HG03095 (cell line): ENCODE data around the gene ARHGAP29.
"Not testable (repeated sequence)": the region's sequence is repeated elsewhere in the genome, so short reads cannot be mapped to it uniquely, and the experiment has no call there.

Source experiments
- ATAC-seq: cut with Tn5 transposase; IDR thresholded peaks from one replicate; pipeline ENCODE4 v1.9.1; 2021; ENCODE audit warnings: moderate library complexity; ENCODE audit not compliant: unreplicated experiment

Gene ARHGAP29

GRCh38 chr1:94182191-94182590 lies 55.2 kb downstream of the ARHGAP29 start:
- ATAC-seq, result no peak

GRCh38 chr1:94180650-94181049 lies 56.7 kb downstream of the ARHGAP29 start:
- ATAC-seq, result no peak

- no peak for ATAC-seq
Measured at GRCh38 chr1:94178901-94179300, 58.5 kb downstream of the ARHGAP29 start.

- no peak for ATAC-seq
Measured at GRCh38 chr1:94169126-94169525, 68.3 kb downstream of the ARHGAP29 start.

GRCh38 chr1:94165843-94166242 lies 71.5 kb downstream of the ARHGAP29 start:
- ATAC-seq, result no peak

GRCh38 chr1:94164885-94165284 lies 72.5 kb downstream of the ARHGAP29 start:
- ATAC-seq, result not testable (repeated sequence)

- not testable (repeated sequence) for ATAC-seq
Measured at GRCh38 chr1:94164121-94164520, 73.3 kb downstream of the ARHGAP29 start.

GRCh38 chr1:94163249-94163648 lies 74.1 kb downstream of the ARHGAP29 start:
- not testable (repeated sequence) for ATAC-seq

- ATAC-seq, result no peak
Measured at GRCh38 chr1:94160811-94161210, 76.6 kb downstream of the ARHGAP29 start.

- no peak for ATAC-seq
Measured at GRCh38 chr1:94156096-94156625, 81.2 kb downstream of the ARHGAP29 start.

GRCh38 chr1:94154989-94155388 lies 82.4 kb downstream of the ARHGAP29 start:
- no peak for ATAC-seq

GRCh38 chr1:94153133-94153532 lies 84.3 kb downstream of the ARHGAP29 start:
- no peak for ATAC-seq

- ATAC-seq, result not testable (repeated sequence)
Measured at GRCh38 chr1:94149166-94149565, 88.2 kb downstream of the ARHGAP29 start.

GRCh38 chr1:94146273-94146672 lies 91.1 kb downstream of the ARHGAP29 start:
- ATAC-seq, result no peak

GRCh38 chr1:94144836-94145235 lies 92.5 kb downstream of the ARHGAP29 start:
- ATAC-seq, result no peak

GRCh38 chr1:94143809-94144176 lies 93.6 kb downstream of the ARHGAP29 start:
- no peak for ATAC-seq

- no peak for ATAC-seq
Measured at GRCh38 chr1:94143173-94143808, 94.1 kb downstream of the ARHGAP29 start.

GRCh38 chr1:94142583-94142982 lies 94.8 kb downstream of the ARHGAP29 start:
- ATAC-seq, result no peak

- ATAC-seq, result no peak
Measured at GRCh38 chr1:94142022-94142421, 95.4 kb downstream of the ARHGAP29 start.

GRCh38 chr1:94132111-94132510 lies 105.3 kb downstream of the ARHGAP29 start:
- no peak for ATAC-seq

GRCh38 chr1:94130851-94131595 lies 106.4 kb downstream of the ARHGAP29 start:
- ATAC-seq, result no peak

GRCh38 chr1:94126651-94127050 lies 110.7 kb downstream of the ARHGAP29 start:
- ATAC-seq, result no peak
